Activated T-helper 1 cell treated with anti-CD3 and anti-CD28 coated beads, Interleukin-12 subunit alpha, Interleukin-12 subunit beta, Interleukin-2, Interleukin-4 antibody, amounts not matched to agents 30 ng/mL and 10 ng/mL and 1 ng/mL, durations not matched to agents 14 hours and 24 hours and 36 hours (primary cell): ENCODE measurements around the gene SLC10A7. TPM values are rescaled to one million over a fixed set of nuclear protein-coding genes. Genes with fewer than 3 reads are reported as not detected.

Experiments used
- DNase-seq: peaks from one replicate; pipeline ENCODE4 v3.0.0; 2021; ENCODE audit warnings: low spot score
- H3K27ac Mint-ChIP-seq: one replicate; pipeline ENCODE4 v1.8.0; 2021; ENCODE audit warnings: mild to moderate bottlenecking, mixed read lengths
- H3K27me3 Mint-ChIP-seq: one replicate; pipeline ENCODE4 v1.8.0; 2022; ENCODE audit warnings: mild to moderate bottlenecking, moderate library complexity, mixed read lengths; ENCODE audit not compliant: insufficient read depth
- H3K36me3 Mint-ChIP-seq: one replicate; pipeline ENCODE4 v1.8.0; 2021; ENCODE audit warnings: low read depth, mixed read lengths
- H3K4me1 Mint-ChIP-seq: one replicate; pipeline ENCODE4 v1.8.0; 2021; ENCODE audit warnings: low read depth, mixed read lengths
- H3K4me3 Mint-ChIP-seq: one replicate; pipeline ENCODE4 v1.8.0; 2021; ENCODE audit warnings: mild to moderate bottlenecking, moderate library complexity, mixed read lengths
- H3K9me3 Mint-ChIP-seq: one replicate; pipeline ENCODE4 v1.8.0; 2021; ENCODE audit warnings: mixed read lengths
- intact Hi-C: fragments of 100-400 bp; cut with micrococcal nuclease; formaldehyde crosslinking; loops from one replicate; pipeline ENCODE4 v1.15.1; 2024
- total RNA-seq: library from RNA; stranded (reverse); gene quantifications from 2 replicates; pipeline ENCODE4 v1.2.3, GENCODE V29; 2022

SLC10A7 gene
- total RNA-seq, 1 donor from 2014 or later = 23.3 TPM

GRCh38 chr4:146252969-146253611 is 268.6 kb downstream of the SLC10A7 start:
- Mint-ChIP-seq H3K27me3 (no peaks in the 10 kb centered on the region), H3K36me3 (peaks cover 1% of the 10 kb centered on the region), H3K27ac (no peak overlapping the region), H3K4me3 (no peak overlapping the region), H3K4me1 (no peaks in the 10 kb centered on the region), H3K9me3 (no peaks in the 10 kb centered on the region)
- intact Hi-C loops = no loop called here
- no peak for DNase-seq

GRCh38 chr4:146247356-146247755 is 274.4 kb downstream of the SLC10A7 start:
- Mint-ChIP-seq H3K36me3 (no peaks in the 10 kb centered on the region), H3K27me3 (no peaks in the 10 kb centered on the region), H3K27ac (no peak overlapping the region), H3K4me1 (peaks cover 31% of the 10 kb centered on the region), H3K9me3 (no peaks in the 10 kb centered on the region), H3K4me3 (no peak overlapping the region)
- no peak for DNase-seq
- intact Hi-C loops = no loop called here

GRCh38 chr4:146246381-146246780 is 275.4 kb downstream of the SLC10A7 start:
- H3K4me3 Mint-ChIP-seq = no peak overlapping the region
- H3K36me3 Mint-ChIP-seq = no peaks in the 10 kb centered on the region
- intact Hi-C loops = no loop called here
- H3K27me3 Mint-ChIP-seq = no peaks in the 10 kb centered on the region
- peaks cover 35% of the 10 kb centered on the region for H3K4me1 Mint-ChIP-seq
- peak overlapping the region; percentile 13 for H3K27ac Mint-ChIP-seq
- DNase-seq = no peak
- no peaks in the 10 kb centered on the region for H3K9me3 Mint-ChIP-seq

DNA sequence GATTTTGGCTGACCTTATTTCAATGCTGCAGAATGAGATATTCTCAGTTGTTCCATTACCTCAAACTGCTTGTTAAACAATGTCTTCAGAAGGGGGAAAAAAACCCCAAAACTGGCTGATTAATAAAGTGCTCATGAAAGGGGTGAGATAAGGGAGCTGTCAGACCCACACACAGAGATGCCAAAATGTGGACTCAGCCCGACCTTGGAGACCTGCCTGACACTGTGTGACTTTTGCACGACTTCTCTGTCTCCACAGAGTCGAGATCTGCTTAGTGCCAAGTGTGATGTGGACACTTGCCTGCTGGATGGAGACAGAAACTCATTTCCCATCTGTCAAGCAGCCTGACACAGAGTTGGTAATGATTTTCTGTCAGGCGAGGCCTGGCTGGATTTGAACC is 275.9 kb downstream of the SLC10A7 start:
- H3K27ac Mint-ChIP-seq = peak overlapping the region; percentile 46

DNA sequence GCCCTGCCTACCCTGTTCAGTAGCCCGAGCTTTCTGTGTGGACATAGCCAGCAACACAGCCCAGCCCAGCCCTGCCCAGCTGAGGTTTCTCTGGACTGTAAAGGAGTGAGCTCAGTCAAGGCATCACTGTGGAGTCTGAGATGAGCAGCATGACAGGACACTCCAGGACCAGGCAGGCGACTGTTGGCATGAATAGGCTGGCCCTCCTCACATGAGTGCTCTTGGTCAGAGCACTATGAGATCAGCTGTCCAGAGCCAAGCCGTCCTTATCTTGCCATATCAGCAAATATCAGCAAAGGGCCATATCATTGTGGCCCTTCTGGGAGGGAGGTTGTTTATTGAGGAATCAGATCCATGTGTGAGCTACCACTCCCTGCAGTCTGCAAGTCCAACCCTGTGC is 276.5 kb downstream of the SLC10A7 start:
- Mint-ChIP-seq H3K4me1 (peaks cover 35% of the 10 kb centered on the region), H3K36me3 (no peaks in the 10 kb centered on the region), H3K27me3 (peaks cover 1% of the 10 kb centered on the region), H3K4me3 (no peak overlapping the region), H3K27ac (no peak overlapping the region), H3K9me3 (no peaks in the 10 kb centered on the region)
- no peak for DNase-seq
- intact Hi-C loops = no loop called here

More for the DNA sequence above, 275.9 kb downstream of the SLC10A7 start:
- intact Hi-C loops = no loop called here
- no peaks in the 10 kb centered on the region for H3K36me3 Mint-ChIP-seq
- H3K4me1 Mint-ChIP-seq = peaks cover 35% of the 10 kb centered on the region
- H3K9me3 Mint-ChIP-seq = no peaks in the 10 kb centered on the region
- no peak overlapping the region for H3K4me3 Mint-ChIP-seq
- peaks cover 1% of the 10 kb centered on the region for H3K27me3 Mint-ChIP-seq
- no peak for DNase-seq

DNA sequence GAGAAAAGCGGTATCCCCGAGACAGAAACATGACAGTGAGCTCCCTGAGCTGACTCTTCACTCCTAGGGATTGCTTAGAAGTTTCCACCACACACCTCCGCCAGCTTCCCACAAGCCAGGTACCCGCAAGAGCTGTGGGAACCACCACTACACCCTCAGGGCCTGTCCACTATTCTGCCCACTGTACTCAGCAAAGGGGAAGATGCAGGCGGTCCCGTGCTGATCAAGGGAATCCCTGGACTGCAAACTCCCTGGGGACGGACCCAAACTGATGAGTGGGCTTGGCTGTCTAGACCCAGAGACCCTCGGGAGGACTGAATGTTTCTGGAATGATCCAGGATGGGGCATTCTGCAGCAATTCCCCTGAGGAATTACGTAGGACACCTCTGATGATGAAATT is 277.2 kb downstream of the SLC10A7 start:
- no peaks in the 10 kb centered on the region for H3K9me3 Mint-ChIP-seq
- H3K4me3 Mint-ChIP-seq = no peak overlapping the region
- peaks cover 35% of the 10 kb centered on the region for H3K4me1 Mint-ChIP-seq
- no peak for DNase-seq
- H3K36me3 Mint-ChIP-seq = no peaks in the 10 kb centered on the region
- intact Hi-C loops = no loop called here
- H3K27ac Mint-ChIP-seq = peak overlapping the region; percentile 84
- peaks cover 4% of the 10 kb centered on the region for H3K27me3 Mint-ChIP-seq

DNA sequence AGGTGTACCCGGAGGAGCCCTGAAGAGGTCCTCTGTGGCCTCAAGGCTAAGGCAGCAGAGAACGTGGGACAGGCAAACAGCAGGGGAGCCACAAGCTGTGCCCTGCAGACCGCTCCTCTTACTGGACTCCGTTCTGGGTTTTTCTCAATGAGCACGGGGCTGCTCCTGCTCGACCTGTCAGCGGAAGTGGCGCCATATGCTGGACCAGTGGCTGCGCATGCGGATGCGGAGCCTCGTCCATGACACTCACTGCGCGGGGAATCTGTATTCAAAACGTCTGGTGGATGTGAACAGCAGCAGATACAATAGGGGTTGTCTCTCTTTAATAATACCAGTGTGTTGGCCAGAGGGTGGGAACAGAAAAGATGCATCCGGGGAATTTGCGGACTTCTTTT is 277.9 kb downstream of the SLC10A7 start:
- Mint-ChIP-seq H3K27ac (peak overlapping the region; percentile 84), H3K36me3 (no peaks in the 10 kb centered on the region), H3K9me3 (no peaks in the 10 kb centered on the region), H3K4me3 (peak overlapping the region; percentile 16), H3K27me3 (peaks cover 5% of the 10 kb centered on the region), H3K4me1 (peaks cover 35% of the 10 kb centered on the region)
- intact Hi-C loops = loop anchor here (1.0 to 2.0 kb wide), 10 partner anchors 69 to 672 kb away; partner anchors contain the start of genes LSM6 and SLC10A7
- DNase-seq = no peak

- intact Hi-C loops = loop anchor here (1.0 to 2.0 kb wide), 10 partner anchors 69 to 673 kb away; partner anchors contain the start of genes LSM6 and SLC10A7
- H3K36me3 Mint-ChIP-seq = no peaks in the 10 kb centered on the region
- H3K9me3 Mint-ChIP-seq = no peaks in the 10 kb centered on the region
Observed at GRCh38 chr4:146243141-146243882, 278.4 kb downstream of the SLC10A7 start.

DNA sequence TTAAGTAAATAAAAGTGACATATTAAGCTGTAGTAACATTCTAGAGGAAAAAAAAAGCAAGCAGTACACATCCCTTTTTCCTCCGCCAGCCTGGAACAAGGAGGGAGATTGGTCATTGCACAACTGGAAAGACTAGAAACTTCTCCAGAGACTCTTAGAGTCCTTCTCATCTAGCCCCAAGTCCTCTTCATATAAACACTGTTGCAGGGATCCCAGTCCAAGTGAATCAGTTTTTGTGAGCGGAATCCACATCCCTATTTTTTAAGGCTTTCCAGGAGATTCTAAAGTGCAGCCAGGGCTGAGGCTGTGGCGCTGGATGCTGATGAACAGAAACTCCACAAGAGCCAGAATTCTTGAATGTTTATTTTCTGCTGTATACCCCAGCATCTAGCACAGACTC is 283.6 kb downstream of the SLC10A7 start:
- no peak for DNase-seq
- Mint-ChIP-seq H3K4me1 (peaks cover 6% of the 10 kb centered on the region), H3K9me3 (no peaks in the 10 kb centered on the region)

More at GRCh38 chr4:146243141-146243882, 278.4 kb downstream of the SLC10A7 start:
- peak; percentile 16 for DNase-seq
- peaks cover 35% of the 10 kb centered on the region for H3K4me1 Mint-ChIP-seq
- peaks cover 5% of the 10 kb centered on the region for H3K27me3 Mint-ChIP-seq
- peak overlapping the region; percentile 16 for H3K4me3 Mint-ChIP-seq
- peak overlapping the region; percentile 84 for H3K27ac Mint-ChIP-seq

DNA sequence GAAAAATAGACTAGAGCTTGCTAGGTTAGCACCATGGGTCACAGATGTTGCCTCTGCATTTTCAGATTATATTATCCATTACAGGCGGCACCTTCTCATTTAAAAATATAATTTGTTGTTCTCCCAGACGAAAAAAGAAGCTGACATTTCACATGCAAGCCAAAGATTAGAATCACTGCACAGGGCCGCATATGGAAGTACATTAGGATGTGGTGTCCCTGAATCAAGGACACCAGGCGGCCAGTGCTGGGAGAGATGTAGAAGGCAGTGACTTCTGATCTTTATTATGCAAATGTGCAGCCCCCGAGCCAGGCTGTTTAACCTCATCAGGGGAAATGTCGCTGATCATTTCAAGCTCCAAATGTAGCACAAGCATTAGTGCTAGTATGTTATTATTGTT is 284.6 kb downstream of the SLC10A7 start:
- intact Hi-C loops = no loop called here
- no peak for DNase-seq
- Mint-ChIP-seq H3K36me3 (no peaks in the 10 kb centered on the region), H3K9me3 (no peaks in the 10 kb centered on the region), H3K4me3 (no peak overlapping the region), H3K27me3 (peaks cover 6% of the 10 kb centered on the region), H3K27ac (no peak overlapping the region), H3K4me1 (peaks cover 4% of the 10 kb centered on the region)

More for the DNA sequence above, 283.6 kb downstream of the SLC10A7 start:
- Mint-ChIP-seq H3K36me3 (no peaks in the 10 kb centered on the region), H3K27ac (no peak overlapping the region), H3K27me3 (peaks cover 6% of the 10 kb centered on the region), H3K4me3 (no peak overlapping the region)
- intact Hi-C loops = no loop called here

DNA sequence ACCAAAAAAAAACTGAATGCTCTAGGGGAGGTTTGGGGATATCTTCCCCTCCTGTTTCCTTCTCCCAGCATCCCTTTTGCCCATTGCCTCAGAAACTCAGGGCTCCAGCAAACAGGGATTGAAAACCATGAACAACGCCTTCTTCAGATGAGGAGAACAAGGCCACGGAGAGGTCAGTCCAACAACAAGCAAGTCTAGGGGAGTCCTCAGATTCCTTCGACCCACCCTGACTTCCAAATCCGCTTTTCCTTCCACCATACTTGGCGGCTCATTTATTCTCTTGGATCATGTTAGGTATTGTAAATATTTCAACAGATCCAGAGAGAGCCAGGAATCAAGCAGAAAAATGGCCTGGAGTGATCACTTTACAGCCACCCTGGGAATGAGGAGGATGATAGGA is 285.5 kb downstream of the SLC10A7 start:
- no peak for DNase-seq
- no peaks in the 10 kb centered on the region for H3K4me1 Mint-ChIP-seq
- no peaks in the 10 kb centered on the region for H3K36me3 Mint-ChIP-seq
- H3K27me3 Mint-ChIP-seq = peaks cover 6% of the 10 kb centered on the region
- H3K27ac Mint-ChIP-seq = no peak overlapping the region
- intact Hi-C loops = no loop called here
- H3K4me3 Mint-ChIP-seq = no peak overlapping the region
- H3K9me3 Mint-ChIP-seq = no peaks in the 10 kb centered on the region

- H3K4me3 Mint-ChIP-seq = no peak overlapping the region
- DNase-seq = no peak
- H3K27ac Mint-ChIP-seq = no peak overlapping the region
- H3K36me3 Mint-ChIP-seq = no peaks in the 10 kb centered on the region
- intact Hi-C loops = no loop called here
- H3K9me3 Mint-ChIP-seq = no peaks in the 10 kb centered on the region
- no peaks in the 10 kb centered on the region for H3K4me1 Mint-ChIP-seq
- H3K27me3 Mint-ChIP-seq = peaks cover 5% of the 10 kb centered on the region
Observed at GRCh38 chr4:146235654-146236177, 286.0 kb downstream of the SLC10A7 start.

- intact Hi-C loops = no loop called here
- Mint-ChIP-seq H3K9me3 (no peaks in the 10 kb centered on the region), H3K27me3 (peaks cover 2% of the 10 kb centered on the region), H3K4me3 (no peak overlapping the region), H3K36me3 (no peaks in the 10 kb centered on the region), H3K27ac (no peak overlapping the region), H3K4me1 (no peaks in the 10 kb centered on the region)
- no peak for DNase-seq
Observed at GRCh38 chr4:146232131-146232722, 289.5 kb downstream of the SLC10A7 start.
